Calu3 (cell line): Measurements from ENCODE around the gene OR1D5. TPM values are rescaled to one million over a fixed set of nuclear protein-coding genes. Genes with fewer than 3 reads are reported as not detected.

Experiments used
- BruUV-seq: library from RNA; stranded (reverse); fragments of 400-500 nt; replicated peaks from 2 replicates; lab custom pipeline; 2021; lab: Mats Ljungman, UMichigan
- CTCF ChIA-PET: fragments of 300-600 bp; sonication (Branson Sonifier 250); formaldehyde crosslinking; loops from one replicate; lab custom pipeline; 2022; ENCODE audit warnings: antibody characterized with exemption; lab: Charles Lee
- DNase-seq: peaks from one replicate; pipeline ENCODE4 v3.0.0; 2022
- H3K27ac Mint-ChIP-seq: one replicate; pipeline ENCODE4 v1.8.0; 2022; ENCODE audit warnings: mixed read lengths; ENCODE audit not compliant: unreplicated experiment
- H3K27me3 Mint-ChIP-seq: one replicate; pipeline ENCODE4 v1.8.0; 2022; ENCODE audit warnings: mixed read lengths; ENCODE audit not compliant: unreplicated experiment
- H3K36me3 Mint-ChIP-seq: one replicate; pipeline ENCODE4 v1.8.0; 2022; ENCODE audit warnings: mild to moderate bottlenecking, moderate library complexity, mixed read lengths; ENCODE audit not compliant: insufficient read depth, unreplicated experiment
- H3K4me1 Mint-ChIP-seq: one replicate; pipeline ENCODE4 v1.8.0; 2022; ENCODE audit warnings: mild to moderate bottlenecking, low read depth, mixed read lengths; ENCODE audit not compliant: unreplicated experiment
- H3K4me3 Mint-ChIP-seq: one replicate; pipeline ENCODE4 v1.8.0; 2022; ENCODE audit warnings: mild to moderate bottlenecking, low read depth, moderate library complexity, mixed read lengths; ENCODE audit not compliant: unreplicated experiment
- H3K9me3 Mint-ChIP-seq: one replicate; pipeline ENCODE4 v1.8.0; 2022; ENCODE audit warnings: low read depth, mixed read lengths; ENCODE audit not compliant: unreplicated experiment
- intact Hi-C: fragments of 100-400 bp; cut with micrococcal nuclease; formaldehyde crosslinking; loops from one replicate; pipeline ENCODE4 v1.10.0; 2022; ENCODE audit not compliant: unreplicated experiment
- total RNA-seq: library from RNA; stranded (reverse); gene quantifications from 2 replicates; pipeline ENCODE4 v1.2.3, GENCODE V29; 2022
- TF ChIP-seq, protein P1 (sequence below): fragments of 200-600 bp; IDR thresholded peaks from one replicate; pipeline ENCODE4 v1.8.0; 2022; ENCODE audit warnings: antibody characterized with exemption; ENCODE audit not compliant: unreplicated experiment

OR1D5 gene
- total RNA-seq, 1 experiment from 2014 or later: not detected

DNA sequence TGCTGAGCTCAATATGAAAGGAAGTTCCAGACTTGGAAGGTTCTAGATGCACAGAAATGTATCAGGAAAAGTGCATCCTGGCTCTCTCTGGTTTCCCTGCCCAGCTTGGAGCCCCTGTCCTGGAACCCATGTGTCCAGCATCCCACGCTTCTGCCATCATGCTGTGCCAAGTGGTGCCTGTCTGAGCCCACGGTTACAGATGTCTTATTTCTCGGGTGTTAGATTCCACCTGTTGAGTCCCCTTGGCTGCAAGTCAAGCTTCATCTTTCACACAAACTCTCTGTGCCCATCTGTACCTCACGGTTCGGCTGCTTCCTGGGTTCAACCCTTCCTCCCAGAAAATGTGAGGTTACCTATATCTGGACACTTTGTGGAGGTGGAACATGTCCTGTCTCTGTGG lies 22.5 kb downstream of the OR1D5 start:
- DNase-seq: no peak
- peaks cover 5% of the 10 kb centered on the region for H3K36me3 Mint-ChIP-seq
- TF ChIP-seq, protein P1, sequence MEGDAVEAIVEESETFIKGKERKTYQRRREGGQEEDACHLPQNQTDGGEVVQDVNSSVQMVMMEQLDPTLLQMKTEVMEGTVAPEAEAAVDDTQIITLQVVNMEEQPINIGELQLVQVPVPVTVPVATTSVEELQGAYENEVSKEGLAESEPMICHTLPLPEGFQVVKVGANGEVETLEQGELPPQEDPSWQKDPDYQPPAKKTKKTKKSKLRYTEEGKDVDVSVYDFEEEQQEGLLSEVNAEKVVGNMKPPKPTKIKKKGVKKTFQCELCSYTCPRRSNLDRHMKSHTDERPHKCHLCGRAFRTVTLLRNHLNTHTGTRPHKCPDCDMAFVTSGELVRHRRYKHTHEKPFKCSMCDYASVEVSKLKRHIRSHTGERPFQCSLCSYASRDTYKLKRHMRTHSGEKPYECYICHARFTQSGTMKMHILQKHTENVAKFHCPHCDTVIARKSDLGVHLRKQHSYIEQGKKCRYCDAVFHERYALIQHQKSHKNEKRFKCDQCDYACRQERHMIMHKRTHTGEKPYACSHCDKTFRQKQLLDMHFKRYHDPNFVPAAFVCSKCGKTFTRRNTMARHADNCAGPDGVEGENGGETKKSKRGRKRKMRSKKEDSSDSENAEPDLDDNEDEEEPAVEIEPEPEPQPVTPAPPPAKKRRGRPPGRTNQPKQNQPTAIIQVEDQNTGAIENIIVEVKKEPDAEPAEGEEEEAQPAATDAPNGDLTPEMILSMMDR: no peak
- H3K9me3 Mint-ChIP-seq: peaks cover 2% of the 10 kb centered on the region
- no peaks in the 10 kb centered on the region for H3K4me1 Mint-ChIP-seq
- intact Hi-C loops: loop anchor here (10.0 kb wide), 1 partner anchor 294 kb away; no protein-coding TSS in a partner anchor
- peaks cover 16% of the 10 kb centered on the region for H3K27me3 Mint-ChIP-seq
- CTCF ChIA-PET: no interaction called here
- BruUV-seq: no TSS peak
- no peak overlapping the region for H3K4me3 Mint-ChIP-seq
- no peak overlapping the region for H3K27ac Mint-ChIP-seq

DNA sequence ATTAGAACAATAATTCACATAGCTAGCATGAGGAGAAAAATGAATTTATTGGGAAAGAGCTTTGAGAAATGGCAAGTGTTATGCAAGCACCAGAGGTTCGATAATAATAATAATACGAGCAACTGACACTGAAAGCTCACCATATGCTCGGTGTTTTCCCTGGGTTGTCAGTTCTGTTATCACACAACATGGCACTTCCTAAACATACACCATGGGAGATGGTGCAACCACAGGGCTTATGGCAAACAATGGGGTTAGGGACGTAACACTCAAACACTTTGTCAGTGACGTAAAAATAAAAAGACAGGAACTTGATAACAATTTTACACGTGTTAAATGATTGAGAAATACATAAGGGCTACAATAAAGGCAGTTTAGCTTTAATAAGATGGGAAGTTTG lies 23.7 kb downstream of the OR1D5 start:
- no peak overlapping the region for H3K27ac Mint-ChIP-seq
- peaks cover 16% of the 10 kb centered on the region for H3K27me3 Mint-ChIP-seq
- H3K36me3 Mint-ChIP-seq: peaks cover 5% of the 10 kb centered on the region
- TF ChIP-seq, protein P1: no peak
- peaks cover 2% of the 10 kb centered on the region for H3K9me3 Mint-ChIP-seq
- intact Hi-C loops: loop anchor here (10.0 kb wide), 1 partner anchor 295 kb away; no protein-coding TSS in a partner anchor
- no peak for DNase-seq
- CTCF ChIA-PET: interaction anchor here (0.6 kb wide), 1 partner anchor 213 kb away, joined by 5 read pairs; no protein-coding TSS in a partner anchor
- BruUV-seq: no TSS peak
- H3K4me3 Mint-ChIP-seq: no peak overlapping the region
- H3K4me1 Mint-ChIP-seq: no peaks in the 10 kb centered on the region

DNA sequence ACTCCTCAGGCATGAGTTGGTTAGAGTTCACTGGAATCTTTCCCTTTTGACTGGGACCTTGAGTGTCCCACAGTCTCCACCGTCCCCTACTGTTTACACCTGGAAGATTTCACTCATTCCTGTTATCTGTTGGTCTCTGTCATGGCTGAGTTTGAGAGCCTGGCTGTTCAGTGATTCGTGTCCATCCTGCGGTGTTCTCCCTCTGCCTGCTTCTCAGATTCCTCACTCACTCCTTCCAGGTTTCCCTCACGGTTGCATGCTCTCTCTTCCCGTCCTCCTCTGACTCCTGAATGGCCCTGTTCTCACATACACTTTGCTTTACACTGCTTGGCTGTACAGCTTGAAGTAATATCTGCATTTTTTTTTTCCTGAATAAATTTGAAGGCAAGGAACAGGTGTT lies 24.5 kb downstream of the OR1D5 start:
- CTCF ChIA-PET: interaction anchor here (0.6 kb wide), 1 partner anchor 76 kb away, joined by 3 read pairs; no protein-coding TSS in a partner anchor
- BruUV-seq: no TSS peak
- no peaks in the 10 kb centered on the region for H3K4me1 Mint-ChIP-seq

DNA sequence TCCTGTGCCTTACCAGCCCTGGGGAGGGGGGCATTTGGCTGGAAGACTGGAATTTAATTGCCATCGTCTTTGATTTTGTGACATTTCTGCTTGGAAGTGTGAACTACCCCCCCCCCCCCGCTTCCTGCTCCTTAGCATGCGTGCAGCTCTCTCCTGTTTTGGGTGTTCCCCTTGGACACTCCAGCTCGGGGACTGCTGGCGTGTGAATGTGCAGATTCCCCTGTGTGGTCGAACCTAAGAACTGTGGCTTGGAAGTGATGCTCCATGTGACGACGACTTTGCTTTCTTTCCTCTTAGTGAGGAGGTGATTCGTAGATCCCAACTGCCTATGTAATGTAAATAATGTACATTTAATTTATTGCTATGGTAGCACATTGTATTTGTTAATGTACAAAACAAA lies 26.1 kb downstream of the OR1D5 start:
- peaks cover 12% of the 10 kb centered on the region for H3K36me3 Mint-ChIP-seq
- H3K9me3 Mint-ChIP-seq: no peaks in the 10 kb centered on the region
- CTCF ChIA-PET: no interaction called here
- intact Hi-C loops: no loop called here
- BruUV-seq: no TSS peak
- TF ChIP-seq, protein P1: no peak
- no peak overlapping the region for H3K4me3 Mint-ChIP-seq
- peaks cover 13% of the 10 kb centered on the region for H3K27me3 Mint-ChIP-seq
- H3K27ac Mint-ChIP-seq: no peak overlapping the region
- no peak for DNase-seq
- no peaks in the 10 kb centered on the region for H3K4me1 Mint-ChIP-seq

More for the DNA sequence above, 24.5 kb downstream of the OR1D5 start:
- TF ChIP-seq, protein P1: no peak
- Mint-ChIP-seq H3K4me3 (no peak overlapping the region), H3K36me3 (peaks cover 9% of the 10 kb centered on the region), H3K27me3 (peaks cover 16% of the 10 kb centered on the region), H3K9me3 (peaks cover 2% of the 10 kb centered on the region), H3K27ac (peak overlapping the region; percentile 45)
- no peak for DNase-seq
- intact Hi-C loops: no loop called here
